ENCODE results near the gene ACP4.
"Not testable (repeated sequence)": the region's sequence is repeated elsewhere in the genome, so short reads cannot be mapped to it uniquely, and the experiment has no call there.

DNA sequence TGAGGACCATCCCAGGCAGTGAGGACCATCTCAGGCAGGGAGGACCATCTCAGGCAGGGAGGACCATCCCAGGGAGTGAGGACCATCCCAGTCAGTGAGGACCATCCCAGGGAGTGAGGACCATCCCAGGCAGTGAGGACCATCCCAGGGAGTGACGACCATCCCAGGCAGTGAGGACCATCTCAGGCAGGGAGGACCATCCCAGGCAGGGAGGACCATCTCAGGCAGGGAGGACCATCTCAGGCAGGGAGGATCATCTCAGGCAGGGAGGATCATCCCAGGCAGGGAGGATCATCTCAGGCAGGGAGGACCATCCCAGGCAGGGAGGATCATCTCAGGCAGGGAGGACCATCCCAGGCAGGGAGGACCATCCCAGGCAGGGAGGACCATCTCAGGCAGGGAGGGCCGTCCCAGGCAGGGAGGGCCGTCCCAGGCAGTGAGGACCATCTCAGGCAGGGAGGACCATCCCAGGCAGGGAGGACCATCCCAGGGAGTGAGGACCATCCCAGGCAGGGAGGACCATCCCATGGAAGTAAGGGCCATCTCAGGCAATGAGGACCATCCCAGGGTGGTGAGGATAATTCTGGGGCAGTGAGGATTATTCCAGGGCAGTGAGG, 21.5 kb downstream of the ACP4 start:
- TF ChIP-seq CTCF (IDR thresholded peaks at IDR 0.05 in 4 of 5, conservative IDR thresholded peaks at IDR 0.05 in 1 of 5); POLR2A (IDR thresholded peaks at IDR 0.05): not testable (repeated sequence)
